BJ (cell line): ENCODE results near the gene SLC16A8. TPM values are rescaled to one million over a fixed set of nuclear protein-coding genes. Genes with fewer than 3 reads are reported as not detected.
"Not testable (repeated sequence)": the region's sequence is repeated elsewhere in the genome, so short reads cannot be mapped to it uniquely, and the experiment has no call there.

Source experiments
- CTCF ChIA-PET: fragments of 350-600 bp; formaldehyde crosslinking; extraction: SDS; loops from one replicate; lab custom pipeline; 2021; ENCODE audit warnings: antibody characterized with exemption, inconsistent platforms; lab: Yijun Ruan, JAX
- POLR2A ChIA-PET: fragments of 300-600 bp; sonication (Branson Sonifier 250); formaldehyde crosslinking; extraction: SDS; loops from one replicate; lab custom pipeline; 2021; ENCODE audit warnings: antibody characterized with exemption; lab: Charles Lee
- DNase-seq: peaks from one replicate; pipeline ENCODE4 v3.0.0-alpha.2; 2011; ENCODE audit warnings: low read depth
- H3K27me3 ChIP-seq: 2 replicates; pipeline ENCODE4 v1.6.0; 2011; ENCODE audit warnings: low read length; ENCODE audit not compliant: control insufficient read depth, insufficient read depth
- H3K36me3 ChIP-seq: 2 replicates; pipeline ENCODE4 v1.5.1; 2011; ENCODE audit warnings: low read length; ENCODE audit not compliant: control insufficient read depth, insufficient read depth
- H3K4me3 ChIP-seq: 2 replicates; pipeline ENCODE4 v1.5.1; 2011; ENCODE audit warnings: low read depth, mild to moderate bottlenecking, control low read depth, low read length
- CTCF ChIP-seq: IDR thresholded peaks from 2 replicates; pipeline ENCODE4 v1.5.1; 2011; ENCODE audit warnings: low read depth, mild to moderate bottlenecking, control low read depth, inconsistent platforms, low read length, moderate library complexity; ENCODE audit not compliant: insufficient read depth
- polyA plus RNA-seq: library from polyadenylated mRNA; depleted of rRNA; stranded (reverse); fragments of >200 nt; gene quantifications from 2 replicates; pipeline ENCODE4 v1.2.3, GENCODE V29; 2011

Gene SLC16A8
- polyA plus RNA-seq, 1 experiment = 0.10 TPM

- CTCF ChIA-PET = interaction anchor here (1.8 kb wide), 1 partner anchor 11 kb away, joined by 8 read pairs; no protein-coding TSS in a partner anchor
- H3K27me3 ChIP-seq = no peaks in the 10 kb centered on the region; the same call in 1 of the 2 replicates
- POLR2A ChIA-PET = interaction anchor here (0.7 kb wide), 1 partner anchor 11 kb away, joined by 3 read pairs; no protein-coding TSS in a partner anchor
- no peak for TF ChIP-seq CTCF
- DNase-seq = no peak
- no peaks in the 10 kb centered on the region for H3K36me3 ChIP-seq
- no peak overlapping the region for H3K4me3 ChIP-seq
These were observed 42.8 kb downstream of the SLC16A8 start for GRCh38 chr22:38040953-38041759.

- TF ChIP-seq CTCF = no peak
- CTCF ChIA-PET = no interaction called here
- H3K27me3 ChIP-seq = no peaks in the 10 kb centered on the region; the same call in 1 of the 2 replicates
- H3K36me3 ChIP-seq = no peaks in the 10 kb centered on the region
- POLR2A ChIA-PET = no interaction called here
- no peak overlapping the region; the same call in 1 of the 2 replicates for H3K4me3 ChIP-seq
- no peak for DNase-seq
These were observed 44.8 kb downstream of the SLC16A8 start for GRCh38 chr22:38038890-38039812.

GRCh38 chr22:38038426-38038825, 45.6 kb downstream of the SLC16A8 start:
- no peaks in the 10 kb centered on the region for H3K36me3 ChIP-seq
- CTCF ChIA-PET = interaction anchor here (1.0 kb wide), 1 partner anchor 14 kb away, joined by 7 read pairs; no protein-coding TSS in a partner anchor
- no peak for DNase-seq
- POLR2A ChIA-PET = no interaction called here
- TF ChIP-seq CTCF = no peak
- no peaks in the 10 kb centered on the region; the same call in 1 of the 2 replicates for H3K27me3 ChIP-seq
- no peak overlapping the region for H3K4me3 ChIP-seq

GRCh38 chr22:38037367-38038150, 46.4 kb downstream of the SLC16A8 start:
- not testable (repeated sequence) for DNase-seq, H3K4me3 ChIP-seq, H3K27me3 ChIP-seq, H3K36me3 ChIP-seq
- ChIA-PET POLR2A (interaction anchor here (0.7 kb wide), 1 partner anchor 455 kb away, joined by 7 read pairs; no protein-coding TSS in a partner anchor), CTCF (interaction anchor here (1.0 kb wide), 1 partner anchor 15 kb away, joined by 7 read pairs; no protein-coding TSS in a partner anchor)

- TF ChIP-seq CTCF = no peak
- no peaks in the 10 kb centered on the region; the same call in 1 of the 2 replicates for H3K27me3 ChIP-seq
- no peak for DNase-seq
- POLR2A ChIA-PET = no interaction called here
- H3K4me3 ChIP-seq = no peak overlapping the region
- H3K36me3 ChIP-seq = no peaks in the 10 kb centered on the region
- CTCF ChIA-PET = no interaction called here
These were observed 47.5 kb downstream of the SLC16A8 start for GRCh38 chr22:38036392-38037062.
